Loucy (cell line): ENCODE data around the gene CYLD.

Experiments used
- H2AFZ ChIP-seq: fragments of 200-600 bp; sonication (generic); 2 replicates; pipeline ENCODE4 v1.6.0; 2016; ENCODE audit warnings: antibody characterized with exemption, mild to moderate bottlenecking, low read length, moderate library complexity
- H3F3A ChIP-seq: fragments of 200-600 bp; 2 replicates; pipeline ENCODE4 v1.6.0; 2016; ENCODE audit warnings: antibody characterized with exemption, low read depth, mild to moderate bottlenecking
- H3K27me3 ChIP-seq: fragments of 200-600 bp; sonication (generic); 2 replicates; pipeline ENCODE4 v1.6.1; 2014; ENCODE audit warnings: low read length, mild to moderate bottlenecking; ENCODE audit not compliant: insufficient read depth, poor library complexity, severe bottlenecking
- H3K36me3 ChIP-seq: fragments of 200-600 bp; sonication (generic); 2 replicates; pipeline ENCODE4 v1.6.1; 2016; ENCODE audit warnings: low read length; ENCODE audit not compliant: insufficient read depth
- H3K4me1 ChIP-seq: fragments of 200-600 bp; sonication (generic); 2 replicates; pipeline ENCODE4 v1.5.1; 2014; ENCODE audit warnings: low read length, mild to moderate bottlenecking; ENCODE audit not compliant: insufficient read depth, poor library complexity, severe bottlenecking
- H3K4me2 ChIP-seq: fragments of 200-600 bp; sonication (generic); 2 replicates; pipeline ENCODE4 v1.6.0; 2014; ENCODE audit warnings: antibody characterized with exemption, low read length, low read depth, mild to moderate bottlenecking; ENCODE audit not compliant: poor library complexity, severe bottlenecking
- H3K4me3 ChIP-seq: fragments of 200-600 bp; sonication (generic); 2 replicates; pipeline ENCODE4 v1.5.1; 2014; ENCODE audit warnings: low read length, mild to moderate bottlenecking, mixed read lengths; ENCODE audit not compliant: poor library complexity, severe bottlenecking
- H3K79me2 ChIP-seq: fragments of 200-600 bp; sonication (generic); 2 replicates; pipeline ENCODE4 v1.6.1; 2014; ENCODE audit warnings: low read length; ENCODE audit not compliant: insufficient read depth
- H3K9ac ChIP-seq: fragments of 200-600 bp; sonication (generic); 2 replicates; pipeline ENCODE4 v1.6.0; 2014; ENCODE audit warnings: mild to moderate bottlenecking, low read depth, low read length, moderate library complexity; ENCODE audit not compliant: poor library complexity, severe bottlenecking
- H3K9me2 ChIP-seq: fragments of 200-600 bp; sonication (generic); replicated peaks from 2 replicates; pipeline ENCODE4 v1.6.1; 2016; ENCODE audit warnings: low read depth, low read length, mixed read lengths
- H3K9me3 ChIP-seq: fragments of 200-600 bp; sonication (generic); 2 replicates; pipeline ENCODE4 v1.6.1; 2014; ENCODE audit warnings: mild to moderate bottlenecking, antibody characterized with exemption, low read length, low read depth; ENCODE audit not compliant: insufficient read depth
- H4K20me1 ChIP-seq: fragments of 200-600 bp; sonication (generic); 2 replicates; pipeline ENCODE4 v1.6.0; 2014; ENCODE audit warnings: antibody characterized with exemption, low read length, mild to moderate bottlenecking; ENCODE audit not compliant: insufficient read depth, poor library complexity, severe bottlenecking
- EZH2phosphoT487 ChIP-seq: fragments of 200-600 bp; IDR thresholded peaks from 2 replicates; pipeline ENCODE4 v1.6.1; 2018; ENCODE audit warnings: antibody characterized with exemption, mild to moderate bottlenecking, moderate library complexity, borderline replicate concordance
- TF ChIP-seq, protein P1 (sequence below): fragments of 200-600 bp; sonication (generic); conservative IDR thresholded peaks from 2 replicates; pipeline ENCODE4 v1.5.1; 2014; ENCODE audit warnings: mild to moderate bottlenecking, antibody characterized with exemption, low read length

Gene CYLD

DNA sequence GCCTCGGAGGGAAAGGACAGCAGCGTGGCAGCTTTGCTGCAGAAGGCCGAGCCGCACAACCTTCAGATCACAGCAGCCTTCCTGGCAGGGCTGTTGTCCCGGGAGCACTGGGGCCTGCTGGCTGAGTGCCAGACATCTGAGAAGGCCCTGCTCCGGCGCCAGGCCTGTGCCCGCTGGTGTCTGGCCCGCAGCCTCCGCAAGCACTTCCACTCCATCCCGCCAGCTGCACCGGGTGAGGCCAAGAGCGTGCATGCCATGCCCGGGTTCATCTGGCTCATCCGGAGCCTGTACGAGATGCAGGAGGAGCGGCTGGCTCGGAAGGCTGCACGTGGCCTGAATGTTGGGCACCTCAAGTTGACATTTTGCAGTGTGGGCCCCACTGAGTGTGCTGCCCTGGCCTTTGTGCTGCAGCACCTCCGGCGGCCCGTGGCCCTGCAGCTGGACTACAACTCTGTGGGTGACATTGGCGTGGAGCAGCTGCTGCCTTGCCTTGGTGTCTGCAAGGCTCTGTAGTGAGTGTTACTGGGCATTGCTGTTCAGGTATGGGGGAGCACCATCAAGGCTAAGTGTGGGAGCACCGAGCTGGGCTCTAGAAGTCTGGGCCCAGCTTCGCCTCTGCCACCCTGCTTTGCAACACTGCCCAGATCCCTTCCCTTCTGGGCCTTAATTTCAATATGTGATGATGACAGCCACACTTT, 29.9 kb upstream of the CYLD start:
- H3K4me3 ChIP-seq, result no peak overlapping the region
- H3K36me3 ChIP-seq, result no peaks in the 10 kb centered on the region
- TF ChIP-seq, protein P1, sequence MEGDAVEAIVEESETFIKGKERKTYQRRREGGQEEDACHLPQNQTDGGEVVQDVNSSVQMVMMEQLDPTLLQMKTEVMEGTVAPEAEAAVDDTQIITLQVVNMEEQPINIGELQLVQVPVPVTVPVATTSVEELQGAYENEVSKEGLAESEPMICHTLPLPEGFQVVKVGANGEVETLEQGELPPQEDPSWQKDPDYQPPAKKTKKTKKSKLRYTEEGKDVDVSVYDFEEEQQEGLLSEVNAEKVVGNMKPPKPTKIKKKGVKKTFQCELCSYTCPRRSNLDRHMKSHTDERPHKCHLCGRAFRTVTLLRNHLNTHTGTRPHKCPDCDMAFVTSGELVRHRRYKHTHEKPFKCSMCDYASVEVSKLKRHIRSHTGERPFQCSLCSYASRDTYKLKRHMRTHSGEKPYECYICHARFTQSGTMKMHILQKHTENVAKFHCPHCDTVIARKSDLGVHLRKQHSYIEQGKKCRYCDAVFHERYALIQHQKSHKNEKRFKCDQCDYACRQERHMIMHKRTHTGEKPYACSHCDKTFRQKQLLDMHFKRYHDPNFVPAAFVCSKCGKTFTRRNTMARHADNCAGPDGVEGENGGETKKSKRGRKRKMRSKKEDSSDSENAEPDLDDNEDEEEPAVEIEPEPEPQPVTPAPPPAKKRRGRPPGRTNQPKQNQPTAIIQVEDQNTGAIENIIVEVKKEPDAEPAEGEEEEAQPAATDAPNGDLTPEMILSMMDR, result no peak
- TF ChIP-seq EZH2phosphoT487, result no peak
- H2AFZ ChIP-seq, result no peak overlapping the region
- peaks cover 11% of the 10 kb centered on the region for H3K4me1 ChIP-seq
- no peaks in the 10 kb centered on the region for H3K9me2 ChIP-seq
- H3F3A ChIP-seq, result no peaks in the 10 kb centered on the region
- H3K79me2 ChIP-seq, result no peaks in the 10 kb centered on the region
- H4K20me1 ChIP-seq, result no peaks in the 10 kb centered on the region
- H3K9ac ChIP-seq, result no peak overlapping the region
- no peaks in the 10 kb centered on the region for H3K9me3 ChIP-seq
- no peak overlapping the region for H3K4me2 ChIP-seq
- H3K27me3 ChIP-seq, result no peaks in the 10 kb centered on the region

DNA sequence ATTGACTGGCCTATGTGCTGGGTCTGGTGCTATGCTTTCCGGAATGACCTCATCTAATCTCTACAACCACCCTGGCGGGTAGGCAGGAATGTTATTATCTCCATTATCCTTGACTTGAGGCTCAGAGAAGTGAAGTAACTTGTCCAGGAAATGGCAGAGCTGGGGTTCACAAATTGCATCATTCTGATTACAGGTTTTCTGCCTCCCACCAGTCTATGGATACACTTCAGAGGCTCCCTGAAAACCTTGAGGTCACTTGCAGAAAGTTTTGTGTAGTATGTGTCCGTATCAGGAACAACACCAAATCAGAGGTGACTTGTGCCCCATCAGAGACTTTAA, 29.4 kb upstream of the CYLD start:
- Histone ChIP-seq H3K9me2 (no peaks in the 10 kb centered on the region), H3F3A (no peaks in the 10 kb centered on the region), H3K9me3 (no peaks in the 10 kb centered on the region), H3K4me3 (no peak overlapping the region), H3K9ac (no peak overlapping the region), H3K4me1 (peaks cover 11% of the 10 kb centered on the region), H3K36me3 (no peaks in the 10 kb centered on the region), H4K20me1 (no peaks in the 10 kb centered on the region), H3K79me2 (no peaks in the 10 kb centered on the region), H3K4me2 (no peak overlapping the region), H3K27me3 (no peaks in the 10 kb centered on the region), H2AFZ (no peak overlapping the region)
- TF ChIP-seq EZH2phosphoT487, result no peak
- TF ChIP-seq, protein P1, result no peak

- Histone ChIP-seq H3K36me3 (no peaks in the 10 kb centered on the region), H3K79me2 (no peaks in the 10 kb centered on the region), H3K9ac (no peak overlapping the region), H4K20me1 (no peaks in the 10 kb centered on the region), H3K4me1 (peaks cover 11% of the 10 kb centered on the region), H3K9me2 (no peaks in the 10 kb centered on the region), H3F3A (no peaks in the 10 kb centered on the region), H3K4me2 (no peak overlapping the region), H3K27me3 (no peaks in the 10 kb centered on the region), H2AFZ (no peak overlapping the region), H3K9me3 (no peaks in the 10 kb centered on the region), H3K4me3 (no peak overlapping the region)
- no peak for TF ChIP-seq EZH2phosphoT487
- TF ChIP-seq, protein P1, result no peak
Observed at GRCh38 chr16:50712956-50713355, 28.9 kb upstream of the CYLD start.
